Esophagus squamous epithelium (tissue), 4 donors: Measurements from ENCODE around the gene NRCAM.

Experiments used
- CTCF ChIP-seq, 6 experiments: fragments of 450-650 bp in 4 of 6; fragments of 200-600 bp in 2 of 6; sonication (generic) in 2 of 6; IDR thresholded peaks; one replicate each; pipeline ENCODE4 v1.5.1; 2016 to 2019; ENCODE audit warnings: antibody characterized with exemption in 6 of 6, mild to moderate bottlenecking in 4 of 6, moderate library complexity in 4 of 6
- POLR2A ChIP-seq, 4 donors: fragments of 450-650 bp; IDR thresholded peaks; one replicate each; pipeline ENCODE4 v1.6.1; 2017; ENCODE audit warnings: antibody characterized with exemption in 4 of 4, mild to moderate bottlenecking in 4 of 4, moderate library complexity in 3 of 4

DNA sequence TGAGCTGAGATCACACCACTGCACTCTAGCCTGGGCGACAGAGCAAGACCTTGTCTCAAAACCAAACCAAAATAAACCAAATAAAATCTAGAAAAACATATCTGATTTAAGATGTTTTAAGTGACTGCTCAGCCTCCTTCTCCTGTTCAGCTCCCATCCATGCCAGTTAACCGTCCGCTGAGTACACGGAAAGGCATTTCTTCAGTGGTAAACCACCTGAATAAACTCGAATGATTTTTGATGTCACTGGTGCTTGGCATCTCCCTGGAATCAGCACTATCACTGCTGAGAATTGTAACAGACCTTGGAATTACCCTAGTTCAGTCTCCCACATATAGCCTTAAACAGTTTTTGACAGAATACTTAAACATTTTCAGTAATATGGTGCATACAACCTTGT lies 24.1 kb upstream of the NRCAM start:
- TF ChIP-seq CTCF (IDR thresholded peaks at IDR 0.05) (no peak), POLR2A (IDR thresholded peaks at IDR 0.05) (no peak)
